SJSA1 (cell line): ENCODE results near the gene ARMC8. TPM values are rescaled to one million over a fixed set of nuclear protein-coding genes. Genes with fewer than 3 reads are reported as not detected.

Experiments
- DNase-seq, 2 experiments: peaks; one replicate each; pipeline ENCODE4 v3.0.0-alpha.2; 2015 to 2020; ENCODE audit warnings: low spot score in 2 of 2, low read depth in 1 of 2
- H3K27ac ChIP-seq: fragments of 250-450 bp; sonication (Bioruptor Pico); 2 replicates; pipeline ENCODE4 v1.5.1; 2020; ENCODE audit warnings: mild to moderate bottlenecking, moderate library complexity
- H3K27me3 ChIP-seq: fragments of 250-450 bp; sonication (Bioruptor Pico); replicated peaks from 2 replicates; pipeline ENCODE4 v1.5.1; 2020; ENCODE audit warnings: mild to moderate bottlenecking, moderate library complexity
- H3K36me3 ChIP-seq: fragments of 250-450 bp; sonication (Bioruptor Pico); 2 replicates; pipeline ENCODE4 v1.5.1; 2020; ENCODE audit warnings: mild to moderate bottlenecking
- H3K4me1 ChIP-seq: fragments of 250-450 bp; sonication (Bioruptor Pico); replicated peaks from 2 replicates; pipeline ENCODE4 v1.6.1; 2021; ENCODE audit warnings: mild to moderate bottlenecking
- H3K4me3 ChIP-seq: fragments of 250-450 bp; sonication (Bioruptor Pico); 2 replicates; pipeline ENCODE4 v1.5.1; 2020; ENCODE audit warnings: mild to moderate bottlenecking
- H3K9me3 ChIP-seq: fragments of 250-450 bp; sonication (Bioruptor Pico); replicated peaks from 2 replicates; pipeline ENCODE4 v1.5.1; 2020; ENCODE audit warnings: mild to moderate bottlenecking
- total RNA-seq: library from RNA; depleted of rRNA; stranded (reverse); fragments of >200 nt; shearing (Covaris generic); gene quantifications from 2 replicates; pipeline ENCODE4 v1.2.3, GENCODE V29; 2014; rRNA removed

Gene ARMC8
- total RNA-seq, 1 experiment from 2014 or later, result 42.9 TPM

- no peak for DNase-seq
- Histone ChIP-seq H3K36me3 (no peaks in the 10 kb centered on the region), H3K4me3 (no peak overlapping the region), H3K27me3 (no peaks in the 10 kb centered on the region), H3K9me3 (no peaks in the 10 kb centered on the region), H3K4me1 (no peaks in the 10 kb centered on the region), H3K27ac (no peak overlapping the region)
Observed at GRCh38 chr3:138336454-138336999, 149.4 kb downstream of the ARMC8 start.

GRCh38 chr3:138338244-138338643 is 151.1 kb downstream of the ARMC8 start:
- DNase-seq, result no peak
- Histone ChIP-seq H3K9me3 (no peaks in the 10 kb centered on the region), H3K27ac (no peak overlapping the region), H3K4me1 (no peaks in the 10 kb centered on the region), H3K36me3 (no peaks in the 10 kb centered on the region), H3K27me3 (no peaks in the 10 kb centered on the region), H3K4me3 (no peak overlapping the region)

- Histone ChIP-seq H3K27me3 (no peaks in the 10 kb centered on the region), H3K27ac (no peak overlapping the region), H3K4me3 (no peak overlapping the region), H3K4me1 (no peaks in the 10 kb centered on the region), H3K9me3 (no peaks in the 10 kb centered on the region), H3K36me3 (no peaks in the 10 kb centered on the region)
- no peak for DNase-seq
Observed at GRCh38 chr3:138338811-138339210, 151.7 kb downstream of the ARMC8 start.

GRCh38 chr3:138340511-138340910 is 153.4 kb downstream of the ARMC8 start:
- H3K4me3 ChIP-seq, result no peak overlapping the region
- no peaks in the 10 kb centered on the region for H3K36me3 ChIP-seq
- no peak overlapping the region for H3K27ac ChIP-seq
- no peaks in the 10 kb centered on the region for H3K9me3 ChIP-seq
- no peaks in the 10 kb centered on the region for H3K4me1 ChIP-seq
- no peaks in the 10 kb centered on the region for H3K27me3 ChIP-seq
- DNase-seq, result no peak

- no peaks in the 10 kb centered on the region for H3K27me3 ChIP-seq
- DNase-seq, result no peak
Observed at GRCh38 chr3:138344754-138345153, 157.7 kb downstream of the ARMC8 start.

More at GRCh38 chr3:138344754-138345153, 157.7 kb downstream of the ARMC8 start:
- H3K9me3 ChIP-seq, result no peaks in the 10 kb centered on the region
- peaks cover 22% of the 10 kb centered on the region for H3K4me1 ChIP-seq
- H3K4me3 ChIP-seq, result no peak overlapping the region
- peaks cover 16% of the 10 kb centered on the region for H3K36me3 ChIP-seq
- H3K27ac ChIP-seq, result no peak overlapping the region

Other genes with a start within 250 kb of the ARMC8 start
- not detected in 2 replicates for gene CLDN18, start 177.1 kb upstream of the ARMC8 start, total RNA-seq
- 18.1 and 24.0 TPM in 2 replicates for gene DZIP1L, start 71.7 kb upstream of the ARMC8 start, total RNA-seq
- gene A4GNT, start 54.9 kb upstream of the ARMC8 start, total RNA-seq, result not detected in 2 replicates
- gene DBR1, start 12.4 kb upstream of the ARMC8 start, total RNA-seq, result 17.4 and 19.8 TPM in 2 replicates
- gene NME9, start 142.6 kb downstream of the ARMC8 start, total RNA-seq, result 0.13 TPM in 1 of 2 replicates, not detected in the other
- 75.6 and 155 TPM in 2 replicates for gene MRAS, start 161.3 kb downstream of the ARMC8 start, total RNA-seq
- 0.06 and 0.76 TPM in 2 replicates for gene ESYT3, start 247.3 kb downstream of the ARMC8 start, total RNA-seq